Epithelial cell of esophagus (primary cell): ENCODE results near the gene RANBP9.

Experiments
- DNase-seq: peaks from one replicate; pipeline ENCODE4 v3.0.0; 2010; ENCODE audit warnings: low read depth
- H3K4me3 ChIP-seq: 2 replicates; pipeline ENCODE4 v1.5.1; 2011; ENCODE audit warnings: mild to moderate bottlenecking, low read length, control low read depth
- CTCF ChIP-seq: IDR thresholded peaks from 2 replicates; pipeline ENCODE4 v1.5.1; 2011; ENCODE audit warnings: low read depth, mild to moderate bottlenecking, low read length, control low read depth, inconsistent platforms; ENCODE audit not compliant: insufficient read depth; ENCODE audit errors: missing control alignments

RANBP9 gene

GRCh38 chr6:13741365-13741764 is 29.7 kb upstream of the RANBP9 start:
- DNase-seq = no peak
- no peak for TF ChIP-seq CTCF
- no peak overlapping the region for H3K4me3 ChIP-seq

GRCh38 chr6:13735031-13735430 is 23.4 kb upstream of the RANBP9 start:
- TF ChIP-seq CTCF = no peak
- no peak overlapping the region for H3K4me3 ChIP-seq
- no peak for DNase-seq

GRCh38 chr6:13733178-13733887 is 21.7 kb upstream of the RANBP9 start:
- peak; percentile 79 for DNase-seq
- TF ChIP-seq CTCF = no peak
- no peak overlapping the region for H3K4me3 ChIP-seq

- no peak overlapping the region for H3K4me3 ChIP-seq
- DNase-seq = no peak
- TF ChIP-seq CTCF = no peak
These were observed 19.1 kb upstream of the RANBP9 start for GRCh38 chr6:13730704-13731103.

GRCh38 chr6:13729891-13730290 is 18.3 kb upstream of the RANBP9 start:
- TF ChIP-seq CTCF = no peak
- H3K4me3 ChIP-seq = no peak overlapping the region
- DNase-seq = peak; percentile 58

GRCh38 chr6:13725570-13725969 is 13.9 kb upstream of the RANBP9 start:
- TF ChIP-seq CTCF = no peak
- H3K4me3 ChIP-seq = no peak overlapping the region
- DNase-seq = peak; percentile 98

GRCh38 chr6:13725052-13725451 is 13.4 kb upstream of the RANBP9 start:
- no peak overlapping the region for H3K4me3 ChIP-seq

More at GRCh38 chr6:13725052-13725451, 13.4 kb upstream of the RANBP9 start:
- TF ChIP-seq CTCF = no peak
- DNase-seq = no peak
